OCI-LY3 (cell line): ENCODE data around the gene NFYC.

Source experiments
- H2AFZ ChIP-seq: fragments of 200-600, 300-600 bp; shearing (Covaris generic); 2 replicates; pipeline ENCODE4 v1.6.0; 2014; ENCODE audit warnings: antibody characterized with exemption, low read depth, low read length
- H3K27ac ChIP-seq: fragments of 200-600, 300-600 bp; sonication (generic); 2 replicates; pipeline ENCODE4 v1.5.1; 2014; ENCODE audit warnings: mild to moderate bottlenecking, low read length, moderate library complexity, mixed read lengths
- H3K27me3 ChIP-seq: fragments of 200-600, 300-600 bp; sonication (generic); 2 replicates; pipeline ENCODE4 v1.6.1; 2014; ENCODE audit warnings: low read depth, low read length, mixed read lengths
- H3K36me3 ChIP-seq: fragments of 200-600, 300-600 bp; sonication (generic); replicated peaks from 2 replicates; pipeline ENCODE3; 2014; ENCODE audit warnings: low read depth, low read length, mixed read lengths
- H3K4me1 ChIP-seq: fragments of 300-600, 200-600 bp; sonication (generic); 2 replicates; pipeline ENCODE4 v1.6.1; 2014; ENCODE audit warnings: low read length, mixed read lengths
- H3K4me2 ChIP-seq: fragments of 200-600, 300-600 bp; sonication (generic); 2 replicates; pipeline ENCODE4 v1.6.1; 2014; ENCODE audit warnings: low read length, mixed read lengths
- H3K4me3 ChIP-seq: fragments of 300-600, 200-600 bp; sonication (generic); 2 replicates; pipeline ENCODE4 v1.5.1; 2014; ENCODE audit warnings: antibody characterized with exemption, mild to moderate bottlenecking, low read length, moderate library complexity
- H3K79me2 ChIP-seq: fragments of 300-600, 200-600 bp; shearing (Covaris generic); 2 replicates; pipeline ENCODE4 v1.6.1; 2014; ENCODE audit warnings: mild to moderate bottlenecking, low read length, mixed read lengths
- H3K9ac ChIP-seq: fragments of 300-600, 200-600 bp; shearing (Covaris generic); 2 replicates; pipeline ENCODE4 v1.6.0; 2014; ENCODE audit warnings: mild to moderate bottlenecking, low read length, moderate library complexity
- H3K9me3 ChIP-seq: fragments of 200-600, 300-600 bp; shearing (Covaris generic); 2 replicates; pipeline ENCODE4 v1.6.1; 2014; ENCODE audit warnings: low read length, mixed read lengths; ENCODE audit not compliant: insufficient read depth
- H4K20me1 ChIP-seq: fragments of 200-600, 300-600 bp; sonication (generic); 2 replicates; pipeline ENCODE4 v1.6.1; 2016; ENCODE audit warnings: low read length, mixed read lengths; ENCODE audit not compliant: insufficient read depth
- CTCF ChIP-seq: fragments of 200-600, 300-600 bp; sonication (generic); IDR thresholded peaks from 2 replicates; pipeline ENCODE4 v1.5.1; 2014; ENCODE audit warnings: antibody characterized with exemption, low read length, low read depth
- EZH2phosphoT487 ChIP-seq: fragments of 200-600 bp; shearing (Covaris generic); IDR thresholded peaks from 2 replicates; pipeline ENCODE4 v1.6.1; 2018; ENCODE audit warnings: antibody characterized with exemption, mixed run types, low read depth

The NFYC gene

GRCh38 chr1:40694353-40694874 lies 2.9 kb downstream of the NFYC start:
- Histone ChIP-seq H3K4me2 (peak overlapping the region; percentile 98), H3K27me3 (no peaks in the 10 kb centered on the region)

GRCh38 chr1:40696294-40696693 lies 4.8 kb downstream of the NFYC start:
- TF ChIP-seq EZH2phosphoT487 (no peak), CTCF (no peak)
- no peak overlapping the region for H3K4me3 ChIP-seq

More at GRCh38 chr1:40694353-40694874, 2.9 kb downstream of the NFYC start:
- no peak overlapping the region for H2AFZ ChIP-seq
- peaks cover 52% of the 10 kb centered on the region for H3K4me1 ChIP-seq
- H4K20me1 ChIP-seq, result peaks cover 19% of the 10 kb centered on the region
- H3K36me3 ChIP-seq, result peaks cover 18% of the 10 kb centered on the region
- H3K9ac ChIP-seq, result no peak overlapping the region; the same call in 1 of the 2 replicates
- no peaks in the 10 kb centered on the region for H3K9me3 ChIP-seq
- peaks cover 100% of the 10 kb centered on the region for H3K79me2 ChIP-seq
- TF ChIP-seq CTCF, result no peak
- no peak for TF ChIP-seq EZH2phosphoT487
- H3K4me3 ChIP-seq, result peak overlapping the region; percentile 45
- peak overlapping the region; percentile 49 for H3K27ac ChIP-seq

GRCh38 chr1:40697436-40697835 lies 5.9 kb downstream of the NFYC start:
- Histone ChIP-seq H3K27ac (no peak overlapping the region), H4K20me1 (no peaks in the 10 kb centered on the region), H3K36me3 (peaks cover 3% of the 10 kb centered on the region), H3K4me2 (no peak overlapping the region), H3K79me2 (peaks cover 100% of the 10 kb centered on the region), H3K27me3 (no peaks in the 10 kb centered on the region), H3K4me1 (peaks cover 61% of the 10 kb centered on the region), H2AFZ (no peak overlapping the region), H3K4me3 (no peak overlapping the region), H3K9ac (no peak overlapping the region), H3K9me3 (no peaks in the 10 kb centered on the region)
- TF ChIP-seq CTCF, result no peak
- TF ChIP-seq EZH2phosphoT487, result no peak

More at GRCh38 chr1:40696294-40696693, 4.8 kb downstream of the NFYC start:
- Histone ChIP-seq H4K20me1 (no peaks in the 10 kb centered on the region), H3K27me3 (no peaks in the 10 kb centered on the region), H2AFZ (no peak overlapping the region), H3K79me2 (peaks cover 100% of the 10 kb centered on the region), H3K27ac (no peak overlapping the region), H3K36me3 (peaks cover 3% of the 10 kb centered on the region), H3K9ac (no peak overlapping the region), H3K4me1 (peaks cover 54% of the 10 kb centered on the region), H3K9me3 (no peaks in the 10 kb centered on the region), H3K4me2 (no peak overlapping the region)

GRCh38 chr1:40699787-40700186 lies 8.3 kb downstream of the NFYC start:
- no peak for TF ChIP-seq EZH2phosphoT487
- TF ChIP-seq CTCF, result no peak
- peak overlapping the region; percentile 83 for H3K27ac ChIP-seq
- H3K36me3 ChIP-seq, result peaks cover 3% of the 10 kb centered on the region
- peak overlapping the region; percentile 62 for H3K4me2 ChIP-seq
- peaks cover 54% of the 10 kb centered on the region for H3K4me1 ChIP-seq
- peak overlapping the region; percentile 43 for H3K9ac ChIP-seq
- H3K27me3 ChIP-seq, result no peaks in the 10 kb centered on the region
- H3K79me2 ChIP-seq, result peaks cover 100% of the 10 kb centered on the region
- peak overlapping the region; percentile 48 for H3K4me3 ChIP-seq
- no peaks in the 10 kb centered on the region for H4K20me1 ChIP-seq
- H3K9me3 ChIP-seq, result no peaks in the 10 kb centered on the region
- H2AFZ ChIP-seq, result no peak overlapping the region
